GM19452 (cell line): ENCODE measurements around the gene CCR5AS.
"Not testable (repeated sequence)": the region's sequence is repeated elsewhere in the genome, so short reads cannot be mapped to it uniquely, and the experiment has no call there.

ENCODE experiments used
- ATAC-seq: cut with Tn5 transposase; IDR thresholded peaks from one replicate; pipeline ENCODE4 v1.9.1; 2021; ENCODE audit not compliant: unreplicated experiment

Gene CCR5AS

GRCh38 chr3:46358466-46358865, 48.4 kb downstream of the CCR5AS start:
- ATAC-seq: no peak

GRCh38 chr3:46356909-46357308, 50.0 kb downstream of the CCR5AS start:
- no peak for ATAC-seq

DNA sequence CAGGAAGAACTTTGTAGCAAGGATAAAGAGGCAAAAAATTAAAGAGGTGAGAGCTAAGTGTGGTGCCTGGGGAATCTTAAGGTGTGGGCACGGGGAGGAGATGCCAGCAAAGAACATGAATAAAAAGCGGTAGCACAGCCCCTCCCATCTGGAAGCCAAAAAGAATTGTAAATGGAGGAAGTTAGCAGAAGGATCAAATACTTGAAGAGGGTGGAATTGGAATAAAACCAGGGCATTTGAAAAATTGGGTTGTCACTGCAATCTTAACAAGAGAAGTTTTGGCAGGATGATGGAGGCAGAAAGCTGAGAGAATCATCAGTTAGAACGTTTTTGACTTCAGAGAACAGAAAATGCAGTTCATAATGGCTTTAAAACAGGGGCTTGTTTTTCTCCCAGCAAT, 50.6 kb downstream of the CCR5AS start:
- no peak for ATAC-seq

- no peak for ATAC-seq
Observed at GRCh38 chr3:46354984-46355383, 51.9 kb downstream of the CCR5AS start.

DNA sequence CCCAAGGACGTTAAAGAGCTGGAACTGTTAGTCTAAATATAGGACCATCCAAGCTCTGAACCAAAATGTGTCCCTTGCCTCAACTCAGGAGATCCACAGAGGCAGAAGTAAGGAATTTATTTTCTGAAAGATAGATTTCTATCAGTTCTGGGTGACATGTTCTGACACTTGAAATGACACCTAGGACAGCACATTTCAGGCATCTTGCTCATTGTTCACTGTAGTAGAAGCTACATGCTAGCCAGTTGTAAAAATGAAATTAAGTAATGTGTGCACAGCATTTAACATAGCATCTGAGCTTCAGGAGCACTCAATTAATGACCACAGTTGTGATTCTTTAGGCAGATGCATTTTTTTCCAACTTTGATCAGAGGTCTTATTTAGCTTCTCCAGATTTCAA, 52.4 kb downstream of the CCR5AS start:
- ATAC-seq: no peak

DNA sequence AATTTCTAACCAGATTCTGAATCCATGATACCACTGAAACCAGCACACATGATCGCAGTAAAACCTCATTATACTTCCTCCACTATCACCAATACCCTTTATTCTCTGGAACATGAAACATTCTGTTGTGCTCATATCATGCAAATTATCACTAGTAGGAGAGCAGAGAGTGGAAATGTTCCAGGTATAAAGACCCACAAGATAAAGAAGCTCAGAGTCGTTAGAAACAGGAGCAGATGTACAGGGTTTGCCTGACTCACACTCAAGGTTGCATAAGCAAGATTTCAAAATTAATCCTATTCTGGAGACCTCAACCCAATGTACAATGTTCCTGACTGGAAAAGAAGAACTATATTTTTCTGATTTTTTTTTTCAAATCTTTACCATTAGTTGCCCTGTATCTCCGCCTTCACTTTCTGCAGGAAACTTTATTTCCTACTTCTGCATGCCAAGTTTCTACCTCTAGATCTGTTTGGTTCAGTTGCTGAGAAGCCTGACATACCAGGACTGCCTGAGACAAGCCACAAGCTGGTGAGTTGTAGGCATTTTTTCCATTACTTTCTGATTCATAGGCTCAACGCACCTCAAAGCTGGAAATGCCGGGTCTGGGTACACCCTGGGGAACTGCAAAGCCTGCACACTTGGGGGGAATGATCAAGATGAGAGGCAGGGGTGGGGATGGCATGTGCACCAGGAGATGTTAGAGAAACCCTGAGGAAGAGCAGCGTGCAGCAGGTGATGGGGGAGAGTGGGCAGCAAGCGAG, 53.0 kb downstream of the CCR5AS start, which contains the start of gene CCR2:
Gene CCR2, plus strand, starts transcription at position 465 of the 764 bp plus-strand sequence. CDS start 3,417 bp downstream, outside the sequence.
- ATAC-seq: no peak

GRCh38 chr3:46353090-46353489, 53.8 kb downstream of the CCR5AS start:
- ATAC-seq: no peak

DNA sequence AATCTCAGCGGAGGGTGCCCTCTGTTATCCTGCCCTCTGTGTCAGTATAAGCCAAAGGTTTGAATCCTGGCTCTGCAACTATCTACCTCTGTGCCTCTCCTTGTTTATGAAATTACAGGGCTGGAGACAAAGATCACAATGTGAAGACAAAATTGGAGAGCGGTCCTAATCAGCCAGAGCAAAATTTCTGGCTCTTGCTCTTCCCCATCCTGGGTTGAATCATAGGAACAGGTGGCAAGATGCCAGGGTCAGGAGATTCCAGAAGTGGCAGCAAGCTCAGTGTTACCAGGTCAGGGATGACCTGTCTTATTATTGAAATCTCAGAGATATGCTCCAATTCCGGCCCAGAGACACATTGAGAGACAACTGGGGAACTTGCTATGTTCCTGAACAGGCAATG, 55.2 kb downstream of the CCR5AS start:
- ATAC-seq: no peak

DNA sequence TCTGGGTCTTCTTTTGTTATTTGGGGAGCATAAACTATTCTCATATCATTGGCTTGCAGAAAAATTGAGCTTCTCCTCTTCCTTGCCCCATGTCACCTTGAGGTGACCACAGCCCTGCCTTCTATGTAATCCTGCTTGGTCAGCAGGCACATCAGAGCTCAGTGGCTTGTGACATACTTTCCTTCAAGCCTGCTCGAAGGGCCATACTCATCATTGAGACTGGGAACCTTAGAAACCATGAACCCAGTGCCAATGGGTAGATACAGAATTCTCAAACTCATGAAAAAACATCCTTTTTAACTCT, 56.7 kb downstream of the CCR5AS start:
- peak; percentile 32 for ATAC-seq

DNA sequence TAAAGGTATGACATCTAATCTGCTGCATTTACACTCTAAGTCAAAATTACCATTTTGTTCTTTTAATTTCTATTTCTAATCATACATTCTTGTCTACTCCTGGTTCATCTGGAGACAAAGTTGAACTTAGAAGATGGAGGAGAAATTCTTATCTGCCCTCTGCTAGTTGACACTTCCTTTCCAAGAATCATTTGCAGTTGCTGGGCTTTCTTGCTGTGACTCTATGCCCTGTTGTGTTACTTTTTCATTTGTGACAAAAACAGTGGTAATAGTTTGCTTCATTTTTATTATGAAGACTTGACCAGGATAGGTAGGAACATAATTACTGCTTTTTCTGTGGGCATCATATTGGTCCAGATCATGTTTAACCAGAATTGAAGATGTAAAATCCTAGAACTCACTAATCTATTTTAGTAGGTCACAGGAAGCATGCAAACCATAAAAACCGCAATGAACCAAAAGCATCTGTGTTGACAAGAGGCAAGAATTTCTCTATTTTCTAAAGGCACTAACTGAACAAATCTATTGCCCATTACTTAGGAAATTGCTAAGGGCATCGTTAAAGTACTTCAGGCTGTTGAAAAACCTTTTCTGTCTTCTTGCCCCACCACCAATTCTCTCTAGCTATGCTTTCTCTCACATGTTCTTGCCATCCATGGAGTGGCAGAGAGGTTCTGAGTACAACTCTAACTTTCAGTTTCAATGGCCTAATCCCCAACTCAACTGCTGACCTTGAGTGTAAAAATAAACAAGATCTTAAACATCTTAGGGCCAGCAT, 57.2 kb downstream of the CCR5AS start:
- peak; percentile 84 for ATAC-seq

GRCh38 chr3:46348823-46349482, 57.9 kb downstream of the CCR5AS start:
- ATAC-seq: no peak

DNA sequence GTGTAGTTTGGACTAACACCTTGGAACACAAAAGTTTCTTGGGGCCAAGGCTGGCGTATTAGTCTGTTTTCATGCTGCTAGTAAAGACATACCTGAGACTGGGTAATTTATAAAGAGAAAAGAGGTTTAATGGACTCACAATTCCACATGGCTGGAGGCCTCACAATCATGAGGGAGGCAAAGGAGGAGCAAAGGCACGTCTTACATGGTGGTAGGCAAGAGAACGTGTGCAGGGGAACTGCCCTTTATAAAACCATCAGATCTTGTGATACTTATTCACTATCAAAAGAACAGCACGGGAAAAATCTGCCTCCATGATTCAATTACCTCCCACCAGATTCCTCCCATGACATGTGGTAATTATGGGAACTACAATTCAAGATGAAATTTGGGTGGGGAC, 62.4 kb downstream of the CCR5AS start:
- no peak for ATAC-seq

DNA sequence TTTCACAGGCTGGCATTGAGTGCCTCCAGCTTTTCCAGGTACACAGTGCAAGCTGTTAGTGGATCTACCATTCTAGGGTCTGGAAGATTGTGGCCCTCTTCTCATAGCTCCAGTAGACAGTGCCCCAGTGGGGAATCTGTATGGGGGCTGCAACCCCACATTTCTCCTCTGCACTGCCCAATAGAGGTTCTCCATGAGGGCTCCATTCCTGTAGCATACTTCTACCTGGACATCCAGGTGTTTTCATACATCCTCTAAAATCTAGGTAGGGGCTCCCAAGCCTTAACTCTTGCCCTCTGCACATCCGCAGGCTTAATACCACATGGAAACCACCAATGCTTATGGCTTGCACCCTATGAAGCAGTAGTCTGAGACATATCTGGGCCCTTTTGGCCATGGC, 68.0 kb downstream of the CCR5AS start:
- ATAC-seq: no peak

DNA sequence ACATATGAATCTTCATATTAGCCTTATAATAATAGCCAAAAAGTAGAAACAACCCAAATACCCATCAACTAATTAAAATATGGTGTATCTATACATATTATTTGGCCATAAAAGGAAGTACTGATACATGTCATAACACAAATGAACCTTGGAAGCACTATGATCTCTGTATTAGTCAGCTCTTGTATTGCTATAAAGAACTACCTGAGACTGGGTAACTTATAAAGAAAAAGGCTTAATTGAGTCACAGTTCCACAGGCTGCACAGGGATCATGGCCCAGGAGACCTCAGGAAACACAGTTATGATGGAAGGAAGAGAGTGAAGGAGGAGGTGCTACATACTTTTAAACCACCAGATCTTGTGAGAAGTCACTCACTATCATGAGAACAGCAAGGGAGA, 69.0 kb downstream of the CCR5AS start:
- no peak for ATAC-seq

GRCh38 chr3:46335541-46335940, 71.3 kb downstream of the CCR5AS start:
- ATAC-seq: no peak

DNA sequence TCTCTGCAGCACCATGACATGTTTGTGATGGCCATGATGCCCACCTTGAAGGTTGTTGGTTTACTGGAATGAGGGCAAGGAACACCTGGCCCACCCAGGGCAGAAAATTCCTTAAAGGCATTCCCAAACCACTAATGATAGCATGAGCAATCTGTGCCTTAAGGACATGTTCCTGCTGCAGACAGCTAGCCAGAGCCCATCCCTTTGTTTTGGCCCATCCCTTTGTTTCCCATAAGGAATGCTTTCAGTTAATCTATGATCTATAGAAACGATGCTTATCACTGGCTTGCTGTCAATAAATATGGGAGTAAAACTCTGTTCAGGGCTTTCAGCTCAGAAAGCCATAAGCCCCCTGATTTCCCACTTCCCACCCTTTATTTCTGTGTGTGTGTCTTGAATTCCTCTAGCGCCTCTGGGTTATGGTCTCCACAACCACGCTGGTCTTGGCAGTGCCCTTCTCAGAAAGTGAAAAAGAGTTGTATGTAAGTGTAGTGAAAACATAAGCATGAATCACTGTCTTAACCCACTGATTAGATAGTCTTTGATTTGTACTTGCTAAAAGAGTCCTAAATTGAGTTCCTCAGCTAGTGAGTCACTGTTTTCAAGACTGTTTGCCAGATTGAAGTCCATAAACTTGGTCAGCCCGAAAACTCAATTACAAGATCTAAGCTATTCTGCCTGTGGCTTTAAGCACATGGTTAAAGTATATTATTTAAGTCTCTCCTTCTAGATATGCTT, 72.0 kb downstream of the CCR5AS start:
- no peak for ATAC-seq

DNA sequence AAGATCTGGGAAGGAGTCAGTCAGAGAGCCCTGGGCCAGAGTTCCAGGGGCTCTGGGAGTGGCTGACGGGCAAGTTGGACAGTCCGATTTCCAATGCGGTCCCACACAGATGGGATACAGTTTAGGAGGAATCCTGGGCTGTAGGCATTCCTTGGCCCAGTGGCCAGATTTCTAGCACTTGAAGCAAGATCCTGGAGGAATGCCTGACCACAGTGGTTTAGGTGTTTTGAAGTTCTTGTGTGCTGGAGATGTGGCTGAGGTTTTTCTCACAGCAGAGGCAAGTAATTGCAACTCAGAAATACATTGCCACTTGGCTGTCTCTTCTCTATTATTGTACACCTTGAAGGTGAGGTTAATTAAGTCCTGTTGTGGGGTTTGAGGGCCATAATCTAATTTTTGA, 76.2 kb downstream of the CCR5AS start:
- ATAC-seq: not testable (repeated sequence)

DNA sequence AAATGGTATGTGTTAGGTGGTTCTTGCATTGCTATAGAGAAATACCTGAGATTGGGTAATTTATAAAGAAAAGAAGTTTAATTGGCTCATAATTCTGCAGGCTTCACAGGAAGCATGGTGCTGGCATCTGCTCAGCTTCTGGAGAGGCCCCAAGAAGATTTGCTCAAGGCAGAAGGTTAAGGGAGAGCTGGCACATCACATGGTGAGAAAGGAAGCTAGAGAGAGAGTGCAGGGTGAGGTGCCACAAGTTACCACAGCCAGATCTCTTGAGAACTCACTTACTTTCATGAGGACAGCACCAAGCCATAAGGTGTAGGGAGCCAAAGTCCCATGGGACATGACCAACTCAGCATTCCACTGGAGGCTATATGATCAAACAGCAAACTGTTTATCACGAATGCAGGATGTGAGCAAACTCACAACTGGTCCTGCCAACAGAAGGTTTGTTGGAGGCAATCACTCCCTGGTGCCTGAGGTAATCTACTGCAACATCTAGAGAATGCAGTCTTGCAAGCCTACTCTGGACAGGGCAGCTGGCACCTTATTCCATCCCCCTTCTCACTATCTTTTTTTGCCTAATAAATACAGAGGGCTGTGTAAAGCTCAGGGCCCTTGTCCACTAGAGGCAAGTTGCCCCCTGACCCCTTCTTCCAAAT, 81.1 kb downstream of the CCR5AS start:
- ATAC-seq: no peak

DNA sequence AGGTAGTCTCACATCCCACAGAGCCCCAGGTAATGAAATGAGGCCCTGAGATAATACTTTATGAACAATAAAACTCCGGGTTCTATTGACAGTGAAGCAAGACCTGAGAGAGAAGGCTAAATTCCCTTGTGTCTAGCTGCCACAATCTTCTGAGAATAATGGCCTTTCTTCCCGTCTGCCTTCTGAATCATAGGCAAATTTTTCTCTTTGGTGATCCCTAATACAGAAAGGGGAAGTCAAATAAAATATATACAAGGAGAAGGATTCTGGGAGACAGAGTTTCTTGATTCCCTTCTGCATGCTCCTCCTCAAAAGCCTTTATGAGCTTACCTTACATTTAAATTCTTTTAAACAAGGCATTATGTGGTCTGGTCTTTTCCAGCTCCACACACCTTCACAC, 82.8 kb downstream of the CCR5AS start:
- no peak for ATAC-seq

GRCh38 chr3:46321461-46322104, 85.3 kb downstream of the CCR5AS start:
- peak; percentile 48 for ATAC-seq
